A549 (cell line): Measurements from ENCODE around the gene DLX6. TPM values are rescaled to one million over a fixed set of nuclear protein-coding genes. Genes with fewer than 3 reads are reported as not detected.

Experiments used
- ATAC-seq, 2 experiments: fragments of 200-7000 bp in 1 of 2; fragments of >200 bp in 1 of 2; cut with Nextera tagmentation in 1 of 2; cut with Tn5 transposase in 1 of 2; 3 replicates each; pipeline versions ENCODE4 v1.8.0 to v1.9.1; 2018 to 2020; ENCODE audit warnings: mild to moderate bottlenecking in 1 of 2, moderate library complexity in 1 of 2
- CTCF ChIA-PET: fragments of 300-600 bp; sonication (Branson Sonifier 250); formaldehyde crosslinking; extraction: SDS; loops from one replicate; lab custom pipeline; 2021; ENCODE audit warnings: antibody characterized with exemption, inconsistent platforms; lab: Yijun Ruan, JAX
- POLR2A ChIA-PET: fragments of 350-600 bp; formaldehyde crosslinking; extraction: SDS; loops from one replicate; lab custom pipeline; 2021; ENCODE audit warnings: antibody characterized with exemption, inconsistent platforms; lab: Yijun Ruan, JAX
- DNase-seq, 2 experiments: peaks; one replicate each; pipeline versions ENCODE4 v3.0.0 to v3.0.0-alpha.2; 2011 to 2016; ENCODE audit warnings: low read depth in 1 of 2, low spot score in 1 of 2
- FAIRE-seq: peaks from 2 replicates; lab custom pipeline; 2011; peaks lifted over from hg19 to GRCh38; lab: Jason Lieb, UNC
- H3K27ac ChIP-seq, 2 experiments: fragments of >200 bp; sonication (Bioruptor Twin); formaldehyde crosslinking; 3 replicates each; pipeline ENCODE4 v1.5.1; 2016 to 2017
- H3K4me1 ChIP-seq: fragments of >200 bp; sonication (Bioruptor Twin); formaldehyde crosslinking; 3 replicates; pipeline ENCODE4 v1.6.1; 2016
- H3K4me2 ChIP-seq: fragments of >200 bp; sonication (Bioruptor Twin); formaldehyde crosslinking; 3 replicates; pipeline ENCODE4 v1.6.1; 2016
- H3K4me3 ChIP-seq: fragments of >200 bp; sonication (Bioruptor Twin); formaldehyde crosslinking; 3 replicates; pipeline ENCODE4 v1.5.1; 2016
- H3K9me3 ChIP-seq: fragments of >200 bp; sonication (Bioruptor Twin); formaldehyde crosslinking; 3 replicates; pipeline ENCODE4 v1.6.1; 2016
- BCL3 ChIP-seq: fragments of >200 bp; sonication (Bioruptor Twin); formaldehyde crosslinking; IDR thresholded peaks from 3 replicates; pipeline ENCODE4 v1.6.1; 2016
- CBX8 ChIP-seq: fragments of 200-600 bp; sonication (generic); IDR thresholded peaks from 2 replicates; pipeline ENCODE4 v1.6.1; 2016
- CEBPB ChIP-seq, 2 experiments: fragments of >200 bp in 1 of 2; sonication (Bioruptor Twin) in 1 of 2; formaldehyde crosslinking in 1 of 2; IDR thresholded peaks; 2 replicates each; pipeline ENCODE4 v1.6.1; 2012 to 2016
- CHD2 ChIP-seq: fragments of 150-350 bp; IDR thresholded peaks from 2 replicates; pipeline ENCODE4 v1.6.1; 2014; ENCODE audit warnings: low read length; ENCODE audit not compliant: partially characterized antibody
- CHD4 ChIP-seq: fragments of 200-600 bp; sonication (generic); IDR thresholded peaks from 2 replicates; pipeline ENCODE4 v1.6.1; 2016; ENCODE audit warnings: antibody characterized with exemption, mild to moderate bottlenecking, borderline replicate concordance
- CTCF ChIP-seq: fragments of >200 bp; sonication (Bioruptor Twin); formaldehyde crosslinking; IDR thresholded peaks from 3 replicates; pipeline ENCODE4 v1.5.1; 2016
- E2F6 ChIP-seq: IDR thresholded peaks from 2 replicates; pipeline ENCODE4 v1.6.1; 2012; ENCODE audit warnings: low read depth, borderline replicate concordance
- EHF ChIP-seq: fragments of 250-450 bp; sonication (Bioruptor Pico); IDR thresholded peaks from 2 replicates; pipeline ENCODE4 v1.5.0; 2020; ENCODE audit warnings: mild to moderate bottlenecking
- EP300 ChIP-seq, 2 experiments: fragments of >200 bp; sonication (Bioruptor Twin); formaldehyde crosslinking; IDR thresholded peaks; 2 replicates in 1 of 2; 3 replicates in 1 of 2; pipeline ENCODE4 v1.6.1; 2016 to 2017
- FOSL2 ChIP-seq, 2 experiments: fragments of 450-650 bp in 1 of 2; fragments of >200 bp in 1 of 2; sonication (Bioruptor Twin) in 1 of 2; formaldehyde crosslinking; IDR thresholded peaks; 2 replicates each; pipeline versions ENCODE4 v1.5.0 to v1.6.1; 2016 to 2020; ENCODE audit warnings: mild to moderate bottlenecking in 1 of 2, moderate library complexity in 1 of 2
- FOXS1 ChIP-seq: fragments of 250-450 bp; sonication (Bioruptor Pico); IDR thresholded peaks from 2 replicates; pipeline ENCODE4 v1.5.0; 2020; ENCODE audit warnings: mild to moderate bottlenecking, moderate library complexity
- HDAC2 ChIP-seq: fragments of 200-600 bp; sonication (generic); IDR thresholded peaks from 2 replicates; pipeline ENCODE4 v1.6.1; 2016
- HEYL ChIP-seq: fragments of 250-450 bp; sonication (Bioruptor Pico); IDR thresholded peaks from 2 replicates; pipeline ENCODE4 v1.8.0; 2021; ENCODE audit warnings: mild to moderate bottlenecking, moderate library complexity
- HMGXB4 ChIP-seq: fragments of 250-450 bp; sonication (Bioruptor Pico); IDR thresholded peaks from 2 replicates; pipeline ENCODE4 v1.5.0; 2021; ENCODE audit warnings: mild to moderate bottlenecking, moderate library complexity, borderline replicate concordance
- HOXA7 ChIP-seq: fragments of 250-450 bp; sonication (Bioruptor Pico); IDR thresholded peaks from 2 replicates; pipeline ENCODE4 v1.5.0; 2020; ENCODE audit warnings: mild to moderate bottlenecking, moderate library complexity
- HOXB13 ChIP-seq: fragments of 250-450 bp; sonication (Bioruptor Pico); IDR thresholded peaks from 2 replicates; pipeline ENCODE4 v1.5.0; 2020; ENCODE audit warnings: low read depth, mild to moderate bottlenecking, moderate library complexity
- JUNB ChIP-seq: fragments of >200 bp; sonication (Bioruptor Twin); formaldehyde crosslinking; IDR thresholded peaks from 2 replicates; pipeline ENCODE4 v1.6.1; 2016
- MAFK ChIP-seq: fragments of 450-650 bp; IDR thresholded peaks from 2 replicates; pipeline ENCODE4 v1.6.1; 2014; ENCODE audit not compliant: partially characterized antibody
- MAX ChIP-seq: IDR thresholded peaks from 2 replicates; pipeline ENCODE4 v1.6.1; 2012
- NPAS2 ChIP-seq: fragments of 250-450 bp; sonication (Bioruptor Pico); IDR thresholded peaks from 2 replicates; pipeline ENCODE4 v1.8.0; 2022; ENCODE audit warnings: mild to moderate bottlenecking, moderate library complexity, borderline replicate concordance
- RAD21 ChIP-seq, 2 experiments: fragments of >200 bp in 1 of 2; sonication (Bioruptor Twin) in 1 of 2; formaldehyde crosslinking in 1 of 2; IDR thresholded peaks in 1 of 2; conservative IDR thresholded peaks in 1 of 2; 2 replicates in 1 of 2; 3 replicates in 1 of 2; pipeline ENCODE4 v1.6.1; 2012 to 2018; ENCODE audit warnings: inconsistent platforms in 1 of 2
- RARB ChIP-seq: fragments of 250-450 bp; sonication (Bioruptor Pico); IDR thresholded peaks from 2 replicates; pipeline ENCODE4 v1.8.0; 2021; ENCODE audit warnings: mild to moderate bottlenecking, moderate library complexity
- RNF2 ChIP-seq: fragments of 200-600 bp; sonication (generic); IDR thresholded peaks from 2 replicates; pipeline ENCODE4 v1.6.1; 2016; ENCODE audit warnings: low read depth, mild to moderate bottlenecking, antibody characterized with exemption, moderate library complexity, borderline replicate concordance
- SMC3 ChIP-seq: fragments of >200 bp; sonication (Bioruptor Twin); formaldehyde crosslinking; IDR thresholded peaks from 3 replicates; pipeline ENCODE4 v1.6.1; 2018; ENCODE audit warnings: inconsistent platforms
- SREBF2 ChIP-seq: fragments of 450-650 bp; IDR thresholded peaks from 2 replicates; pipeline ENCODE4 v1.6.1; 2014; ENCODE audit warnings: mild to moderate bottlenecking, moderate library complexity
- TFCP2L1 ChIP-seq: fragments of 250-450 bp; sonication (Bioruptor Pico); IDR thresholded peaks from 2 replicates; pipeline ENCODE4 v1.5.0; 2021; ENCODE audit warnings: mild to moderate bottlenecking
- TP53 ChIP-seq: fragments of 250-450 bp; sonication (Bioruptor Pico); IDR thresholded peaks from 2 replicates; pipeline ENCODE4 v1.5.0; 2021; ENCODE audit warnings: mild to moderate bottlenecking, moderate library complexity
- USF2 ChIP-seq: fragments of 450-650 bp; IDR thresholded peaks from 2 replicates; pipeline ENCODE4 v1.6.1; 2014; ENCODE audit warnings: antibody characterized with exemption
- ZSCAN20 ChIP-seq: fragments of 250-450 bp; sonication (Bioruptor Pico); IDR thresholded peaks from 2 replicates; pipeline ENCODE4 v1.8.0; 2022; ENCODE audit warnings: mild to moderate bottlenecking, moderate library complexity
- WGBS: methylation state at CpG from one replicate; pipeline ENCODE4 v1.1.6; 2017; ENCODE audit errors: missing lambda C conversion rate; 5-methylcytosine and 5-hydroxymethylcytosine counted together
- polyA plus RNA-seq, 4 experiments: library from polyadenylated mRNA; depleted of rRNA in 3 of 4; stranded (reverse); fragments of >200 nt; fragmentation: RNase III in 1 of 4; extraction: RNeasy Plus Mini Kit Qiagen cat#74134 plus additional on column Dnase treatment in 1 of 4; gene quantifications; 2 replicates in 3 of 4; 3 replicates in 1 of 4; pipeline ENCODE4 v1.2.3, GENCODE V29; 2011 to 2017

The DLX6 gene
- polyA plus RNA-seq, 2 of the 4 experiments (the other 2 are of a cell fraction), result not detected

GRCh38 chr7:97026715-97027426 lies 21.5 kb downstream of the DLX6 start:
- no peak for TF ChIP-seq RNF2
- TF ChIP-seq BCL3, result no peak
- TF ChIP-seq MAX, result no peak
- TF ChIP-seq CHD2, result no peak
- no peak for TF ChIP-seq RARB
- TF ChIP-seq HMGXB4 (CRISPR knock-in tag), result no peak
- TF ChIP-seq JUNB, result no peak
- TF ChIP-seq NPAS2 (CRISPR knock-in tag), result no peak
- TF ChIP-seq TP53 (CRISPR knock-in tag), result no peak
- no peak for TF ChIP-seq MAFK
- TF ChIP-seq FOXS1 (CRISPR knock-in tag), result no peak
- TF ChIP-seq CBX8, result no peak
- no peak for TF ChIP-seq FOSL2 (IDR thresholded peaks at IDR 0.05)
- no peak for TF ChIP-seq FOSL2 (CRISPR knock-in tag; IDR thresholded peaks at IDR 0.05)
- TF ChIP-seq HDAC2, result no peak
- TF ChIP-seq CEBPB (IDR thresholded peaks at IDR 0.05), result no peak
- TF ChIP-seq TFCP2L1 (CRISPR knock-in tag), result no peak
- TF ChIP-seq E2F6, result no peak
- TF ChIP-seq EHF, result no peak
- no peak for TF ChIP-seq HEYL (CRISPR knock-in tag)
- no peak for TF ChIP-seq SREBF2
- H3K4me2 ChIP-seq, result peak overlapping the region; percentile 74
- ChIA-PET CTCF (interaction anchor here (0.6 to 3.9 kb wide), 51 partner anchors 9 to 1301 kb away, joined by 3 to 51 read pairs (median 4); partner anchors contain the start of gene DLX6), POLR2A (interaction anchor here (1.3 kb wide), 1 partner anchor 951 kb away, joined by 5 read pairs; no protein-coding TSS in a partner anchor)
- no peak for FAIRE-seq
- DNase-seq, result no peak
- 63% methylated on average over 17 of the region's 17 CpGs for WGBS
- H3K27ac ChIP-seq, result no peak overlapping the region
- no peak for ATAC-seq
- peaks cover 5% of the 10 kb centered on the region; the same call in 1 of the 3 replicates for H3K4me1 ChIP-seq
- no peaks in the 10 kb centered on the region for H3K9me3 ChIP-seq
- H3K4me3 ChIP-seq, result no peak overlapping the region

GRCh38 chr7:97027427-97028234 lies 22.3 kb downstream of the DLX6 start:
- WGBS, result 14% methylated on average over 19 of the region's 23 CpGs
- Histone ChIP-seq H3K9me3 (no peaks in the 10 kb centered on the region), H3K4me1 (peaks cover 5% of the 10 kb centered on the region; the same call in 1 of the 3 replicates), H3K4me2 (peak overlapping the region; percentile 74), H3K4me3 (peak overlapping the region; percentile 24; the same call in 1 of the 3 replicates), H3K27ac (no peak overlapping the region)
- CTCF ChIA-PET, result interaction anchor here (0.5 to 3.9 kb wide), 60 partner anchors 8 to 1301 kb away, joined by 3 to 51 read pairs (median 4); partner anchors contain the start of gene DLX6
- peak; percentile 81 to 91 for ATAC-seq
- POLR2A ChIA-PET, result interaction anchor here (1.3 kb wide), 1 partner anchor 952 kb away, joined by 5 read pairs; no protein-coding TSS in a partner anchor
- FAIRE-seq, result no peak
- DNase-seq, result peak; percentile 55 to 73
- TF ChIP-seq EP300 (IDR thresholded peaks at IDR 0.05) (no peak), SMC3 (peak; percentile 90), CEBPB (IDR thresholded peaks at IDR 0.05) (peak; percentile 32 to 89; a peak in 3 of 4 replicates), HOXA7 (CRISPR knock-in tag) (no peak), USF2 (no peak; the same call in 1 of the 2 replicates), CTCF (peak; percentile 84), ZSCAN20 (CRISPR knock-in tag) (no peak), TFCP2L1 (CRISPR knock-in tag) (no peak), HDAC2 (no peak), HOXB13 (CRISPR knock-in tag) (no peak), RAD21 (conservative IDR thresholded peaks at IDR 0.05 in 1 of 2, IDR thresholded peaks at IDR 0.05 in 1 of 2) (peak; percentile 94 to 95), CHD4 (no peak)
